Kidney (tissue), 14 donors: ENCODE results near the gene CTIF. TPM values are rescaled to one million over a fixed set of nuclear protein-coding genes. Genes with fewer than 3 reads are reported as not detected.

Experiments
- DNase-seq, 5 donors: peaks; one replicate each; pipeline ENCODE4 v3.0.0-alpha.2; 2013 to 2020
- FAIRE-seq: peaks from 2 replicates; lab custom pipeline; 2012; peaks lifted over from hg19 to GRCh38; lab: Jason Lieb, UNC
- H3K27ac ChIP-seq, 2 donors: one replicate each; pipeline ENCODE4 v1.7.0; 2013; ENCODE audit warnings: low read depth in 2 of 2, low read length in 2 of 2, inconsistent platforms in 1 of 2
- H3K27me3 ChIP-seq: one replicate; pipeline ENCODE4 v1.7.1; 2013; ENCODE audit warnings: low read length, inconsistent platforms; ENCODE audit not compliant: control insufficient read depth, insufficient read depth
- H3K36me3 ChIP-seq, 3 donors: one replicate each; pipeline versions ENCODE4 v1.7.0 to v1.7.1; 2013; ENCODE audit warnings: low read length in 3 of 3, control low read depth in 1 of 3, inconsistent platforms in 1 of 3; ENCODE audit not compliant: insufficient read depth in 3 of 3, control insufficient read depth in 2 of 3
- H3K4me1 ChIP-seq, 3 donors: one replicate each; pipeline versions ENCODE4 v1.7.0 to v1.7.1; 2013; ENCODE audit warnings: low read length in 3 of 3, inconsistent platforms in 1 of 3, low read depth in 1 of 3; ENCODE audit not compliant: control insufficient read depth in 2 of 3, insufficient read depth in 2 of 3
- H3K4me3 ChIP-seq, 3 donors: one replicate each; pipeline versions ENCODE4 v1.7.0 to v1.8.1; 2013; ENCODE audit warnings: low read length in 3 of 3, control low read depth in 1 of 3, inconsistent platforms in 1 of 3
- H3K9ac ChIP-seq, 3 donors: one replicate each; pipeline versions ENCODE4 v1.7.0 to v1.7.1; 2013; ENCODE audit warnings: low read length in 3 of 3, control low read depth in 1 of 3, inconsistent platforms in 1 of 3
- H3K9me3 ChIP-seq, 3 donors: one replicate each; pipeline versions ENCODE4 v1.7.0 to v1.7.1; 2013; ENCODE audit warnings: low read length in 3 of 3, control low read depth in 1 of 3, inconsistent platforms in 1 of 3; ENCODE audit not compliant: control insufficient read depth in 2 of 3, insufficient read depth in 1 of 3
- CTCF ChIP-seq: IDR thresholded peaks from 3 replicates; pipeline ENCODE4 v1.5.1; 2012; ENCODE audit warnings: mild to moderate bottlenecking, moderate library complexity, borderline replicate concordance; ENCODE audit not compliant: insufficient read depth; ENCODE audit errors: extremely low read depth
- intact Hi-C: fragments of 100-400 bp; cut with DNase I; formaldehyde crosslinking; loops from one replicate; pipeline ENCODE4 v1.11.1; 2022
- polyA plus RNA-seq: library from polyadenylated mRNA; stranded (reverse); fragments of 350-450 nt; fragmentation: Illumina TruSeq; extraction: RNeasy Lipid Tissue Mini Kit (QIAGEN cat#74804); gene quantifications from one replicate; pipeline ENCODE4 v1.2.3, GENCODE V29; 2014; ENCODE audit warnings: low read depth, low replicate concordance; ENCODE audit not compliant: insufficient read depth
- total RNA-seq: library from RNA; stranded (reverse); fragmentation: NEBNext Ultra II Directional; extraction: Animal tissue kit (Norgen Biotek cat#: 25700); gene quantifications from one replicate; pipeline ENCODE4 v1.2.1, GENCODE V29; 2021
- donor health status: control.
- donor health status: control.
- donor health status: control.
- donor health status: control.
- donor health status: control.
- donor health status: DM: yes; HTN: yes; CAD: no.
- donor health status: Normal renal cell carcinoma (clear cell type).

CTIF gene
- total and polyA plus RNA-seq, 2 donors from 2014 or later, result 37.3 to 41.9 TPM

GRCh38 chr18:48703418-48703817, 164.6 kb downstream of the CTIF start:
- Histone ChIP-seq H3K9me3 (no peaks in the 10 kb centered on the region), H3K27ac (no peak overlapping the region), H3K36me3 (no peaks in the 10 kb centered on the region), H3K9ac (no peak overlapping the region), H3K4me3 (no peak overlapping the region), H3K27me3 (no peaks in the 10 kb centered on the region), H3K4me1 (no peaks in the 10 kb centered on the region)
- FAIRE-seq (no peak), DNase-seq (no peak)
- intact Hi-C loops, result no loop called here
- TF ChIP-seq CTCF, result no peak

- DNase-seq (no peak), FAIRE-seq (no peak)
- TF ChIP-seq CTCF, result no peak
- Histone ChIP-seq H3K27me3 (no peaks in the 10 kb centered on the region), H3K36me3 (no peaks in the 10 kb centered on the region), H3K9ac (no peak overlapping the region), H3K27ac (no peak overlapping the region), H3K4me1 (no peaks in the 10 kb centered on the region), H3K4me3 (no peak overlapping the region), H3K9me3 (no peaks in the 10 kb centered on the region)
- intact Hi-C loops, result no loop called here
Measured at GRCh38 chr18:48705043-48705442, 166.2 kb downstream of the CTIF start.

- Histone ChIP-seq H3K27ac (no peak overlapping the region), H3K4me1 (no peaks in the 10 kb centered on the region), H3K4me3 (no peak overlapping the region), H3K9me3 (no peaks in the 10 kb centered on the region), H3K27me3 (no peaks in the 10 kb centered on the region), H3K9ac (no peak overlapping the region), H3K36me3 (no peaks in the 10 kb centered on the region)
- FAIRE-seq (no peak), DNase-seq (no peak)
- intact Hi-C loops, result no loop called here
- no peak for TF ChIP-seq CTCF
Measured at GRCh38 chr18:48705531-48705930, 166.7 kb downstream of the CTIF start.

GRCh38 chr18:48706731-48707130, 167.9 kb downstream of the CTIF start:
- no peak for TF ChIP-seq CTCF
- Histone ChIP-seq H3K9me3 (no peaks in the 10 kb centered on the region), H3K36me3 (no peaks in the 10 kb centered on the region), H3K4me1 (no peaks in the 10 kb centered on the region), H3K4me3 (no peak overlapping the region), H3K27ac (no peak overlapping the region), H3K27me3 (no peaks in the 10 kb centered on the region), H3K9ac (no peak overlapping the region)
- DNase-seq (no peak), FAIRE-seq (no peak)
- intact Hi-C loops, result no loop called here
